Measurements from ENCODE around the gene GPR157.
"Not testable (repeated sequence)": the region's sequence is repeated elsewhere in the genome, so short reads cannot be mapped to it uniquely, and the experiment has no call there.

GPR157 gene, protein sequence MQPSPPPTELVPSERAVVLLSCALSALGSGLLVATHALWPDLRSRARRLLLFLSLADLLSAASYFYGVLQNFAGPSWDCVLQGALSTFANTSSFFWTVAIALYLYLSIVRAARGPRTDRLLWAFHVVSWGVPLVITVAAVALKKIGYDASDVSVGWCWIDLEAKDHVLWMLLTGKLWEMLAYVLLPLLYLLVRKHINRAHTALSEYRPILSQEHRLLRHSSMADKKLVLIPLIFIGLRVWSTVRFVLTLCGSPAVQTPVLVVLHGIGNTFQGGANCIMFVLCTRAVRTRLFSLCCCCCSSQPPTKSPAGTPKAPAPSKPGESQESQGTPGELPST
- 5.0 to 16.3 (median 11.8) reads per million in 4 experiments for total RNA-seq

DNA sequence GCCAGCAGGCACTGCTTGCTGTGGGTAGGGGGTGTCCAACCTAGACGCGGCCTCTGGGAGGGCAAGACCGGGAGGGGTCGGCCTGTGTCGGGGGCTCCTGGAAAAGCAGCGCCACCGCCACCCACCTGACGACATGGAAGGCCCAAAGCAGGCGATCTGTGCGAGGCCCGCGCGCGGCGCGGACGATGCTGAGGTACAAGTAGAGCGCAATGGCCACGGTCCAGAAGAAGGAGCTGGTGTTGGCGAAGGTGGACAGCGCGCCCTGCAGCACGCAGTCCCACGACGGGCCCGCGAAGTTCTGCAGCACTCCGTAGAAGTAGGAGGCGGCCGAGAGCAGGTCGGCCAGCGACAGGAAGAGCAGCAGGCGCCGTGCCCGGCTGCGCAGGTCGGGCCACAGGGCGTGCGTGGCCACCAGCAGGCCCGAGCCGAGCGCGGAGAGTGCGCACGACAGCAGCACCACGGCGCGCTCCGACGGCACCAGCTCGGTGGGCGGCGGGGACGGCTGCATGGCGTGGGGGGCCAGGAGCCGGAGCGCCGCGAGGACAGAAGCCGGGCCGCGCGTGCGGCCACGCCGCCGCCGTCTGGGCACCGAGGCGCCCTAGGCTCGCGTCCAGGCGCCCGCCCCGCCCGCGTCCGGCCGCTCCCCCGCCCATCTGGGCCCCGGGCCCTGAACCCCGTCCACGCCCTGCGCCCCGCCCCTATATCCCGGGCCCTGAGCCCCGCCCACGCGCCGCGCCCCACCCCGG is at the start of gene GPR157:
GPR157 (minus strand) TSS at position 583 of the 746 bp plus-strand sequence; CDS start at position 508, 75 bp downstream.
- DNase-seq, result peak; percentile 74

DNA sequence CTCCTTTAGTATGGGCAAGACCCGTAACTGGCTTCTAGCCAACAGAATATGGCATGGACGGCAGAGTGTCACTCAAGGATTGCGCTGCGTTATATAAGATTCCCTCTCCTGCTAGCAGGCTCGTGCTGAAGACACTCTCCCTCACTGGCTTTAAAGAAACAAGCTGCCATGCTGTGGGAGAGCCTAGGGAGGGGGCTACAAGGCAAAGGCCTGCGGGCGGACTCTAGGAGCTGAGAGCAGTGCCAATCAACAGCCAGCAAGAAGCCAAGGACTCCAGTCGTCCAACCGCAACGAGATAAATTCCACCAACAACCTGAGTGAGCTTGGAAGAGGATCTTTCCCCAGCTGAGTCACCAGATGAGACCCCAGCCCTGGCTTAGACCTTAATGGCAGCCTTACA is 45.9 kb upstream of the GPR157 start:
- DNase-seq, result no peak

DNA sequence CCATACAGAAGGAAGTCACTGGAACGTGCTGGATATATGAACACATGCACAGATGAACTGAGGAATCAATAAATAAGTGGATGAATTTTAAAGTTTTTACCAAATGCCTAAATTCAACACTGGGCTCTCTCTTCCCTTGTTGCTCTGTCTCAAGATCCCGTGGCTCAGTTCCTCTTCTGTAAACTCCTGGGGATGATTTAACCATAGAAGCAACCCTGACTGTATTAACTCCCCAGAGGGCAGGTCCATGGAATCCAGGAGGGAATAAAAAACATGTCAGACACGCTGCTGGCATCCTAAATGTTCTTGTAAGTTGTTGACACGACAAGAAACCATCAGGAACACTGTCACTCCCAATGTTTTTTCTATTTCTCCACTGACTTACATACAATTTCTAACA is 45.3 kb upstream of the GPR157 start:
- no peak for DNase-seq

DNA sequence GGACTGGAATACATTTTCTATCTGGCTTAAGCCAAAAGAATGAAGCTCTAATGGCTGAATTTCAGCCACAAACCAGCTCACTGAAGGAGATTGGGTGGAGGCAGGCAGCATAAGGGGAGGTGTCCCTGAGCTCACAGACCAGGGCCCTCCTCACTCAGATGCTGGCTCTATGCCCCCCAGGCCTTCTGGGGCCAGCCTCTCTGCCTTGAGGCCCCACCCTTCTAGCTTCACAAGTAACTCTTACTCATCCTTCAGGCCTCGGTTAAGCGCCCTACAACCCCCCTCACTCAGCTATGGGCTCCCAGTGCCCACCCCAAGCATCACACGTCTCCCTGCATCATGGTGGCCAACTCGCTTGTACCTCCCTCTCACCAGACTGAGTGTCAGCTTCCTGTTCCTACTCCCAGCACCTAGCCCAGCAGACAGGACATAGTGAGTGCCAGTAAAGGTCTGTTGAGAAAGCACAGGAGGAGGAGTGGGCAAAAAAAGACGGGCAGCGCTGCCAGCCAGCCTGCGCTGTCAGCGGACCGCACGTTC is 40.8 kb upstream of the GPR157 start:
- DNase-seq, result no peak

DNA sequence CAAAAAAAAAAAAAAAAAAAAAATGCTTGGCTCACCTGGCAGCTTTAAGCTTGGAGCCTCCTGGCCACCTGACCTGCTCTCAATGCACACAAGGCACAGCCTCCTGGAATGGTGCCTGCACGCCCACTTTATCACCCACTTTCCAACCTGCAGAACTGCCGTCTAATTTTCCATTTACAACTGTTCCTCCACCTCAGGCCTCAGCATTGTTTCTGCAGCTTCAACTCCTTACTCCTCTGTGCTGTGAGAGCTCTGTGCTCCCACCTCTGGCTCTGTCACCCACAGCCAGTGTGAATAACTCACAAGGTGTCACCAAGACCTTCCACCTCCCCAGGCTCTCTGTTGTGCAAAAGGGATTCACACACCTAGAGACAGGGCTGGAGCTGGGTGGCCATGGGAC is 38.7 kb upstream of the GPR157 start:
- no peak for DNase-seq

DNA sequence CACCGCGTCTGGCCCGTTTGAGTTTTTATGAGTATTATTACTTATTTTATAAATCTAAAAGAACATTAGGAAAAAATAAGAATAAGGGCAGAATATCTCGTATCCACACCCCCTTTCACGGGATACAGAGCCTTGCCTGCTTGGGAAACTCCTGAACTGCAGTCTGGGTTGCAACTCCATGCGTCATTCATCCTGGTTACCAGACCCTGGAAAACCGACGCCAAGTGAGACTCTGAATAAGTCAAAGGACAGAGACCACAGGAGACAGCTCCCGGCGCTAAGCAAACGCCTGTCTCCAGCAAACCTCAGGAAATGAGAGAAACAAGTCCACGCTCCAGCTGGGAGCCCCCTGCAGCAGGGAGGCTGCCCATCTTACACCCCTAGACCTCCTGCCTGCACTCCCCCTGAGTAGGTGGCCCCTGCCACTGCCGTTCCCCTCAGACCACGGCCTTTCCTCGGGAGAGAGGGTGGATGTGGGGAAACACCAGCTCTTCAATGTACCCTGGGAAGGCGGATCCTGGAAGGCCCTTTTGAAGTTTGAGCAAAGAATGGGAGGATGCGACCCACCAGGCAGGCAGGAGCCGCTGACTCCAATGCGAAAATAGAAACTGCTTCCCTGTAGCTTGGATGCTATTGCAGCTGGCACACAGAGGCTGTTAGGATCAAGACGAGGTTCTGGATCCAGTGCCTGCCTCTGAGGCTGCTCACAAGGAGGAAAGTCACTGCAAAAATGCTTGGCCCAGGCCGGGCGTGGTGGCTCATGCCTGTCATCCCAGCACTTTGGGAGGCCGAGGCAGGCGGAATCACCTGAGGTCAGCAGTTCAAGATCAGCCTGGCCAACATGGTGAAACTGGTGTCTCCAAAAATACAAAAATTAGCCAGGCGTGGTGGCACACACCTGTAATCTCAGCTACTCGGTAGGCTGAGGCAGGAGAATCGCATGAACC is 37.7 kb upstream of the GPR157 start:
- DNase-seq, result no peak

DNA sequence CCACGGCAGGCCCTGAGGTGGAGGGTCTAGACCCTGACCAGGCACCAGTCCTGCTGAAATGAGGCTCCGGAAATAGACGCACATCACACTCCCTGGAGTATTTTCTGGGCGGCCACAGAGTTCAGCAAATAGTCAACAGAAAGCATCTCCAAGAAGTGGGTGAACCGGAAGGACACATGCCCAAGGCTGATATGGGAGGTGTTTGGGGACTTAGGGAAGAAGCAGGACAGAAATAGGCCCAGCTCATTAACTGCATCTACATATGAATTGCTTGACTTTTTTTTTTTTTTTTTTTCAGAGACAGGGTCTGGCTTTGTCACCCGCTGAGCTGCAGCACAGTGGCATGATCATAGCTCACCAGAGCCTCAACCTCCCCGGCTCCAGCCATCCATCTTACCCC is 36.5 kb upstream of the GPR157 start:
- DNase-seq, result no peak

DNA sequence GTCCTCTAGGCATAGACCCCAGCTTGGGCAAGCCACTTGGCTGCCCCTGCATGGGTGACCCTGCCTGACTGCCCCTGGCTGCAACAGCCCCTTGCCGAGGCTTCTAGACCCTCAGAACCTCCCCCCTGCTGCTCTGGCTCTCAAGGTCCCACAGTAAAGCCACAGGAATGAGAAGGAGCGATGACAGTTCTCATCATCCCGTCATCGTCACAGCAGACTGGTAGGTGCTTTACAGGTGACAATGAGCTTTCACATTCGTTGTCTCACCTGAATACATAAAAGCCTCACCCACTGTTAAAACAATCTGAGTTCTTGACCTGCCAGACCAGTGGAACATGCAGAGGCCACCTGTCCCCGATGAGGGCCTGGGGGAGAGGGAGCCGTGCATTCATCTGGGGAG is 36.0 kb upstream of the GPR157 start:
- no peak for DNase-seq

DNA sequence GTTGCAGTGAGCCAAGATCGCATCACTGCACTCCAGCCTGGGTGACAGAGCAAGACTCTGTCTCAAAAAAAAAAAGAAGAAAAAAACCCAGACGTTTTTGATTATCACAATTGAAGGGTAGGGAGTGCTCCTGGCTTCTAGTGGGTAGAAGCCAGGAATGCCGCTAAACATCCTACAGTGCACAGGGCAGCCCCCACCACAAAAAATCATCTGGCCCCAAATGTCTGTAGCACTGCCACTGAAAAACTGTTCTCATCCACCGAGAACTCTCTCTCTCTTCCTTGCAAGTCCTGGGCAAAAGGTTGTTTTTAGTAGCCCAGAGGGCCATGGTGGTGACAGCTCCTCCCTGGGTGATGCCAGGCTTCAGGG is 35.6 kb upstream of the GPR157 start:
- no peak for DNase-seq

DNA sequence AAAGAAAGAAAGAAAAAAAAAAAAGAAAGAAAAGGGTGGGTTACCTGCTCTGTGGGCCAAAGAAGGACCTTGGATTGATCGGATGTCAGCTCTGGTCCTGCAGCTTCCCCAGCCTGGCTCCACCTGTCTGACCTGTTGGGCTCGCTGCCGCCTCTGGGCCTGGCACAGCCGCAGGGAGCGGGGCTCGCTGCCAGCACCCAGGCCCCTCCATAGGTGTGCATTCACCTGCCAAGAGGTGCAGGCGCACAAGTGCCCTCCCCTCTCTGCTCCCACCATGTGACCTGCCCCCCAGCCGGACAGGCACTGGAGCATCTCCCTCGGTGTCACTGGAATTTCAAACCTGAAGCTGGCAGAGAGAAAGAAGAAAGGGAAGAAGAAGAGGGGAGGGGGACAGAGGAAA is 33.1 kb upstream of the GPR157 start:
- no peak for DNase-seq

DNA sequence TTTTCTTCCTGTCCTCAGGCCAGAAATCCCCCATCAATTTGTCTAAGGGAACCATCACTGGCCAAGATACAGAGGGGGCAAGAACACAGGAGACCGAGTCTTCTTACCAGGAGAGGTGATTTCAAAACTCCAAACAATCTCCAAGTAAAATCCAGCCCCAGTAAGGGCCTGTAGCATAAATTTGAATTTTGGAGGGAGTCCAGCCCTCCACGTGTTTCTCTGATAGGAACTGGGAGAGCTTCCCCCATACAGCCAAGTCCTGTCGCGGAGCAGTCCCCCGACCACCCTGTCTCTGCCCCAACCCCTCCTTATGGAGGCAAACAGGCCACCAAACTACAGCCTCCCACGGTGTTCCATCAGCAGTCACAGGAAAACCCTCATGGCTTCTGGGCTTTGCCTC is 32.4 kb upstream of the GPR157 start:
- DNase-seq, result no peak

DNA sequence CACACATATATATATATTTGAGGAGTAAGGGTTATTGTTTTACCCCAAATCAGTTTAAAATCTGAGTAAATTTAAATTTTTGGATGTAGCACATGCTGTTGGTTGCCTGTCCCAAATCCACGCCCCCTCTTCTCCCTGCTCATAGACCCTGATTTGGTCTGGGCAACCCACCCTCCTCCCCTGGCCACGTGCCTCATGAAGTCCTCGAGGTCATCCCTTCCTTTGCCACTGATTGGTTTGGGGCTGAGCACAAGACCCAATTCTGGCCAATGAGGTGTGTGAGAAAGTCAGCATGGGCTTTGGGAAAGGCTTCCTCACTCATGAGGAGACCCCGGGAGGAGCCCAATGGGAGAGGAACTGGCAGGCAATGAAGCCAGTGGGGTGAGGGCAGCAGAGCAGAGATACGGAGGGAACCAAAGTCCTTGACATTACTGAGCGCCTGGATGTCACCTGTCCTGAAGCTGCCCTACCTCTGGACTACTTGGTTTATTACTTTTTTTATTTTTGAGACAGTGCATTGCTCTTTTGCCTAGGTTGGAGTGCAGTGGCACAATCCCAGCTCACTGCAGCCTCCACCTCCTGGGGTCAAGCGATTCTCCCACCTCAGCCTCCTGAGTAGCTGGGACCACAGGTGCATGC is 31.3 kb upstream of the GPR157 start:
- DNase-seq, result no peak

DNA sequence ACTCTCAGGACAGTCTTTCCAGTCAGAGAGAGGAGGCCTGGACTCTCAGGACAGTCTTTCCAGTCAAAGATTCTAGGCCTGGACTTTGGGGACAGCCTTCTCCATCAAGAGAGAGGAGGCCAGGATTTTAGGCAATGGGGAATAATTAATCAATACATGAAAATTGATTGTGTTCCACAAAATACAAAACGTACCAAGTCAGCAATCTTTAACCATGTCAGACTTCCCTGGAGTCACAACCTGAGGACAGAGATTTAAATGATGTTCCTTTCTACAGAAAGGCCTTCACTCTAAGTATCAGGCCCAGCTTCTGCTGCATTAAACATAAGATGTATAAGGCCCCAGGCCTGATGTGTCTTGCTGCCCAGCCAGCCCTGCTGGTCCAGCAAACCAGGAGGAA is 27.0 kb upstream of the GPR157 start:
- DNase-seq, result no peak

DNA sequence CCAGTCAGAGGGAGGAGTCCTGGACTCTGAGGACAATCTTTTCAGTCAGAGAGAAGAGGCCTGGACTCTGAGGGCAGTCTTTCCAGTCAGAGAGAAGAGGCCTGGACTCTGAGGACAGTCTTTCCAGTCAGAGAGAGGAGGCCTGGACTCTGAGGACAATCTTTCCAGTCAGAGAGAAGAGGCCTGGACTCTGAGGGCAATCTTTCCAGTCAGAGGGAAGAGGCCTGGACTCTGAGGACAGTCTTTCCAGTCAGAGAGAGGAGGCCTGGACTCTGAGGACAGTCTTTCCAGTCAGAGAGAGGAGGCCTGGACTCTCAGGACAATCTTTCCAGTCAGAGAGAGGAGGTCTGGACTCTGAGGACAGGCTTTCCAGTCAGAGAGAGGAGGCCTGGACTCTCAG is 26.5 kb upstream of the GPR157 start:
- DNase-seq, result not testable (repeated sequence)

DNA sequence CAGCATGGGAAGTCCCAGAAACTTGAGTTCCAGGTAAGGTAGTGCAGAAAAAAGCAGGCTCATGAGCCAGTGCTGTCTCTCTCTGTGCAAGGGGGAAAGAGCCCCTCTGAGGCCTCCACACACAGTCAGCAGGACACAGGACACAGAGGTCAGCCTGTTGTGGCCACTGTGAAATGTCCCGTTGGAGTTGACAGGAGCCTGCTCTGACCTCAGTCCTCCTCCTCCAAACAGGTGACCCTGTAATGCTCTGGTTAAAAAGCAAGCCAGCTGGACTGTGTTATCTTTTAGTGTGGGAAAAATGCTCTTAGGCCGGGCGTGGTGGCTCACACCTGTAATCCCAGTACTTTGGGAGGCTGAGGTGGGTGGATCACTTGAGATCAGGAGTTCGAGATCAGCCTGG is 24.2 kb upstream of the GPR157 start:
- no peak for DNase-seq

DNA sequence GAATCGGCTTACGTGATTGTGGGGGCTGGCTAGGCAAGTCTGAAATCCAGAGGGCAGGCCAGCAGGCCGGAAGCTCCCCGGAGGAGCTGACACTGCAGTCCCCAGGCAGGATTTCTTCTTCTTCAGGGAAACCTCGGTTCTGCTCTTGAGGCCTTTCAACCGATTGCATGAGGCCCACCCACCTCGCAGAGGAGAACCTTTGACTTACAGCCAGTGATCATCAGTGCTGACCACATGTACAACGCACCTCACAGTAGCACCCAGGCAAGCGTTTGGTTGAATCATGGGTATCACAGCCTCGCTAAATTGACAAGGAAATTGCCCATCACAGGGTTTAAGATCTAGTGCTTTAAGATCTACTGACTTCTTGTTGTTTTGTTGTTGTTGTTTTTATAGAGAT is 23.6 kb upstream of the GPR157 start:
- DNase-seq, result no peak

DNA sequence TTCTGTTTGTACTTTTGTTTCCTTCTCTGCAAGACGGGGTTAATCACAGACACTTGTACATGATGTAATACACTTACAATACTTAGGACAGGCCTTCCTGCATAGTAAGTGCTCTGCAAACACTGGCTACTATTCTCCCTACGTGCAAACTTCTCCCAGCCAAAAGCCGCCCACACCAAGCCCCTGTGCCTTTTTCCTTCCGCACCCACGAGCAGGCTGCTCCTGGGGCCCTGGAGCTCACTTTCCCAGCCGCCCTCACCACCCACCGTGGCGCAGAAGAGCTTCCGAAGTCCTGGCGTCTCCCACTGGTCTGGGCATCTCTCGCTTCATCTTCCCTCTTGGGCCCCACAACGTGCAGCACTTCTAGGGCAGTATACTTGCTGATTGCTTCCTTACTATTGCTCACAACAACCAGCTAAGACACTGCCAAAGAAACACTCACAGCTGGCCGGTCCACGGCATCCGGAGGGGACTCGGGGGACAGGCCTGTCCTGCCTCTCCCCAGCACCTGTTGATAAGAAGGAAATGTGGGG is 22.5 kb upstream of the GPR157 start:
- no peak for DNase-seq

DNA sequence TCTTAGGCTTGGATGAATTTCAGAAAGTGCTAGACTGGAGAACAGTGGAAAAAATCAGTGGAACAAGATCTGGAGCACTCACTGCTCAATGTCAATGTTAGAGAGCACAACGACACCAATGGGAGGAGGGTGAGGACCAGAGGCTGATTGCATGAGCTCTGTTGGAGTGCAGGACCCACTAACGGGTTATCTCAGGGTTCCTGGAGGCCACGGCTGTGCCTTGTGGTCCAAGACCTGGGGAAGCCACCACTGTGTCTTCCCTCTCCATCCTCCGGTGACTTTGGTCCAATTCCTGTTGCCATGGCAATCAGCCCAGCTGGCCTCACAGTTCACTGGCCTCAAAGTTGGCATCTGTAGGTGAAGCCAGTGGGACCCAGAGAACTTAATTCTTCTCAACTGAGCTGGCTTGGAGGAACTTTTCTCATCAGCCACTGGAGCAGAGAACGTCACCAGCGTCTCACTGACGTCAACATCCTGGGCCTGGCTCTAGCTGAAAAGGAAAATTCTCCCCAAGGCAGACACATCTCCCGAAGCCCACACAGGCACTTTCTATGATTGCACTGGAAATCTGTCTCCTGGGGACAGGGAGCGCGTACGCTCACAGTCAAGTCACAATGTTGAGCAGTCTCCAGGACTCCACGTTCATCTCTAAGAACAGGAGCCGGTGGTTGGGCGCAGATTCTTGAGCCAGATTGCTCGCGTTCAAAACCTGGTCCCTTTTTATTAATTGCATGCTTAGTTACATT is 21.9 kb upstream of the GPR157 start:
- no peak for DNase-seq

DNA sequence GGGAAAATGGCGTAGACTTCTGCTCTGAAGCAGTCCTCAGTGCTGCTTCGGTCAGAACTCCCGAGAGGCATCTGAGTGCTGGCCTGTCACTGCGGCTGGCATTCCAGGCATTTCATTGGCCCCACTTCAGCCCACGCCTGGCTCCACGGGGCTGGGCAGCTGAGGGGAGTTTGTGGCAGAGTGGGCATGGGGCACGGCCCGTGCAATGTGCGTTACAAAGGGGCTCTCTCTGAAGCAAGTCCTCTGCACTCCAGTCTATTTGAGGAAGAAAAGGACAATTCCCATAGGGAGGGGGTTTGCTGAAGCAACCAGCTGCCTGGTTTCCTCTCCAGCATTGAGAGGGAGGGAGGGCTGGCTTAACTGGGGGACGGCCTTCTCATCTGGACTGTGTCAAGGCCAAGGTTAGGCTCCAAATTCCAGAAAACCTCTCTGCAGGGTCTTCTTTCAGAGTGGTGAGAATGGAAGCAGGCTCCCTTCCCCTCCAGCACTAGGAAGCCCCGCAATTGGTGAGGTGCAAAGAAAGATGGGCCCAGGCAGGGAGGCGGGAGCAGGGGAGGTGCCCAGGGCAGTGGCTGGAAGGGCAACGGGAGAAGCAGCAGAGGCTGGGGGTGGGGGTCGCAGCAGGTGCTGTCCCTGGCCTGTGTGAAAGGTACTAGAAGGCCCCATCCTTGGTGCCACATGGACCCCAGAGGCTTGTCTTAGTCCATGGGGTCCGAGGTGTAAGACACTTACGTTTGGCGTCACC is 21.1 kb upstream of the GPR157 start:
- DNase-seq, result no peak

DNA sequence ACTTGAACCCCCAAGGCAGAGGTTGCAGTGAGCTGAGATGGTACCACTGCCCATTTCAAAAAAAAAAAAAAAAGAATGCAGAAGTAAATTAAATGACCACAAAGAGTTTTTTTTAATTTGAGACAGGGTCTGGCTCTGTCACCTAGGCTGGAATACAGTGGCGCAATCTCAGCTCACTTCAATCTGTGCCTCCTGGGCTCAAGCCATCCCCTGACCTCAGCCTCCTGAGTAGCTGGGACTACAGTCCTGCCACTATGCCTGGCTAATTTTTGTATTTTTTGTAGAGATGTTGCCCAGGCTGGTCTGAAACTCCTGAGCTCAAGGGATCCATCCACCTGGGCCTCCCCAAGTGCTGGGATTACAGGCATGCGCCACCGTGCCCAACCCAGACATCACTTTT is 20.2 kb upstream of the GPR157 start:
- no peak for DNase-seq

DNA sequence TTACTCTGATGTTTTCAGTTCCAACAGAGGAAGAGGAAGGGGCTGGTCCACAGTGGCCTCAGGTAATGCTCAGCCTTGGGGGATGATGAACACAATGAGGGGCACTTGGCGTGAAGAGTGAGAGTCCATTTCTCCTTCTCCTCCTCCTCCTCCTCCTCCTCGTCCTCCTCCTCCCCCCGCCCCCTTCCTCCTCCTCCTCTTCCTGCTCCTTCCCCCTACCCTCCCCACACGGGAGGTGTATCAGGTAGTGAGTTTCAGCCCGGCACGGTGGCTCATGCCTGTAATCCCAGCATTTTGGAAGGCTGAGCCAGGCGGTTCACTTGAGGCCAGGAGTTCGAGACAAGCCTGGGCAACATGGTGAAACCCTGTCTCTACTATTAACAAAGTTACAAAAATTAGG is 17.3 kb upstream of the GPR157 start:
- no peak for DNase-seq

Measured in effector CD8-positive, alpha-beta T cell (primary cell).